Dedifferentiated amniotic fluid mesenchymal stem cell (primary cell): ENCODE measurements around the gene CEP57L1.

ENCODE experiments used
- DNase-seq: peaks from one replicate; pipeline ENCODE4 v3.0.0-alpha.2; 2016; ENCODE audit errors: extremely low spot score

Gene CEP57L1

DNA sequence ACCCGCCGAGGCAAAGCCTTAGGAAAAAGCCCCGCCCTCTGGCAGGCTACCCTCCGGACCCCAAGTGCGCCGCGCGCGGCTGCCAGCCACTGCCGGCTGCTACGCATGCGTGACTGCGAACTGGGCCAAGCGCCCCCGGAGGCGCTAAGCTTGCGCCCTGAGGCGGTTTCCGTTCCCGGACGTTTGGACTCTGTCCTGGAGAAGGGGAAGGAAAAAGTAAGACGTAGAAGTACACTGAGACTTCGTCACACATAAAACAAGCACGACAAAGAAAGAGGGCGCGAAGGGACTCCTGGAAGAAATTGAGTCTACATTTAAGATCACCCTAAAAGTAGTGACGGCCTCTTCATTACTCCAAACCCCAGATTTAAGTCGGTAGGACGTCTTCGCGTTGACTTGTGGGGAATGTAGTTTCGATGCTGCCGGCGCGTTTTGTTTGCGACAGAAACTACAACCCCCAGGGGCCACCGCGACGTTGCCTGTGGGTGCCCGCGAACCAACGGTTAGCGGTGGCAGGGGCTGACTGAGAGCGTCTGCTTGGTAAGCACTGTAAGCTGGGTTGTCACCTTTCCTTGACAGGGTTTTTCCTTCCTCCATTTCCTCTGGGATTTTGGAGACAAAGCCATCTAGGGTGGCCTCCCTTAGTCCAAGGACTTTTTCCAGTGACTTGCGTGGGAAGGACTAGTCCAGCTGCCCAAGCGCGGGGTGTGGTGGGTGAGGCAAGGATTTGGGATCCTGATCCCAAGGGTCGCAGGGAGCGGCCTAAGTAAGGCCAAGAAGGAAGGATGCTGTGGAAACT is at the start of gene CEP57L1:
CEP57L1 (plus strand) TSS at position 472 of the 799 bp plus-strand sequence. CDS start 49,715 bp downstream, outside the sequence.
- peak; percentile 94 for DNase-seq

DNA sequence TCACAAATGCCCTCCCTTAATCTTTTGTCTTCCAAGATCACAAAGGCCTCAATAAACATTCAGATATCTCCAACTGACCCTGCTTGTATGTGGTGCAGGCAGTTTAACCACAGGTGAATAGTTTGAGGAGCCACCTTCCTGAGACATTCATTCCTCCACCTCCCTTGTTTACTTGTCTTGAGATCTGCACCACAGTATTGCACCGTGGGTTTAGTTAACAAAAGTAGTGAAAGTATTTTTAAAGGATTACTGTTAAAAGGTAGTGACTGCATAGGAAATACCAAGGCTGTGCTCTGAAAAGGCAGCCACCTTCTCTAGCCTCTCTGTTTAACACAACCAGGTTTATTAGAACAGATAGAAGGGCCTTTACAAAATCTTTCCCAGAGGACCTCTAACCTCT is 47.1 kb upstream of the CEP57L1 start:
- DNase-seq = no peak

DNA sequence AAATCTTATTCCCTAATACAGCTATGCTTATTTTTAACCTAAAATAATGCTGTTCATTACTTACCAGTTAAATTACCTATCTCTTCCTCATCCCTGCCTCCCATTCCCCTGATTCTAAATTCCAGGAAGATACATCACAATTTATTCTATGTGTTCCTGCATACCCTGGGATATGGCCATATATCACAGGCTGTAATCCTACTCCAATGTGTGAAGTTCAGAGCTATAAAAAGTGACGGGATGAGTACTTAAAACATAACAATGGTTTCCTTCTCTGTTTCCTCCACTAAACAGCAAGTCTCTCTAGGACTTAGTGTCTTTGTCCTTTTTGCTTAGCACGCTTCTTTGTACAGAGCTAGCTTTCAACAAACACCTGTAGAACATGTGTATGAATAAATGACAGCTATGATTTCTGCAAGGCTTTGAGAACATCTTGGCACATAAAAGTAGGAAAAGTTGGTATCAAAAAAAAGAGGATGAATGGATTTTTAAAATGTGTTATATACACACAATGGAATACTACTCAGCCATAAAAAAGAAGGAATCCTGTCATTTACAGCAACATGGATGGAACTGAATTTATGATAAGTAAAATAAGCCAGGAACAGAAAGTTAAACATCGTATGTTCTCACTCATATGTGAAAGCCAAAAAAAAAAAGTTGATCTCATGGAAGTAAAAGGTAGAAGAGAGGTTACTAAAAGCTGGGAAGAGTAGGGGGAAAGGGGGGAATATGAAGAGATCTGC is 46.5 kb upstream of the CEP57L1 start:
- DNase-seq = no peak

DNA sequence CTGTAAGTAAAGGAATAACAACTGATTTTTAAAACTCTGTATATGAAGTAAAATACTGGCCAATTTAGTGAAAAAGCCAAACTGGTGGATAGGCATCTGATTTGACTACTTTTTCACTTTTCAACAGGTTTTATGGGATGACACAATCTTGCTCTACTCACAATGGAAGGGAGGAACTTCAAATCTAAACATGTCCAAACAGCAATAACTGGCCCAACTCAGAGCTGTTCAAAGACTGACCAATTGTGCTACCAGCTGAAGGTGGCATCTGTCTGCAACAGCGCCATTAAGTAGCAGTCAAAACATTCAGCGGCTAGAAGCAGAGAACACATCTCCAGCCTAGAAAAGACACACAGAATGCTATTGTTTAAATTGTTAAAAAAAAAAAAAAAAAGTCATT is 45.3 kb upstream of the CEP57L1 start:
- DNase-seq = no peak

DNA sequence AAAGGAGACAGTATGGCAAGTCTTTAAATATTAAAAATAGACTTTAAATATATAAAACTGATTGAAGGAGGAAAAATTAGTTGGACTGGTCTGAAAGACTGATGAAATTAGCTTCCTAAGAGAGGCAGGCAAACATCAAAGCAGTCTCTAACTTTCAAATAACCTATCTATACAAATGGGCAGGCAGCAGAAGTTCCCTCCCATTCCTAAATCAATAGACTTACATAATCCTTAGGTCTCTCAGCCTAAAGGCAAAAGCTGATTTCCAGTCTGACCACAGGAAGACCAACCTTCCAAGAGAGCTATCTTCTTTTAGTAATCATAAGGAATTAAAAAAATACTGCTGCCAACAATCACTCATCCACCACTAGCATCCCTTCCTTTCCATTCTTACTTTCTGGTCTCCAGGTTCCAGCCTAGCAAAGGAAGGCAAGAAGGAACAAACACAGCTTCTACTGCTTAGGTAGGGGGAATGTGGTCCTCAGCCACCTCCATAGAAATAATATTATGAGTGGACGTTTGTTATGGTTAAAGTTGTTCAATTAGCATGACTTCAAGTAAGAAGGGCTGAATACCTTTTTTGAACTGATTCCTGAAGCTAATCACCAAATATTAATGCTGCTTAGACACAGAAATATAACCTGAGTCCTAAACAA is 44.7 kb upstream of the CEP57L1 start:
- DNase-seq = no peak

DNA sequence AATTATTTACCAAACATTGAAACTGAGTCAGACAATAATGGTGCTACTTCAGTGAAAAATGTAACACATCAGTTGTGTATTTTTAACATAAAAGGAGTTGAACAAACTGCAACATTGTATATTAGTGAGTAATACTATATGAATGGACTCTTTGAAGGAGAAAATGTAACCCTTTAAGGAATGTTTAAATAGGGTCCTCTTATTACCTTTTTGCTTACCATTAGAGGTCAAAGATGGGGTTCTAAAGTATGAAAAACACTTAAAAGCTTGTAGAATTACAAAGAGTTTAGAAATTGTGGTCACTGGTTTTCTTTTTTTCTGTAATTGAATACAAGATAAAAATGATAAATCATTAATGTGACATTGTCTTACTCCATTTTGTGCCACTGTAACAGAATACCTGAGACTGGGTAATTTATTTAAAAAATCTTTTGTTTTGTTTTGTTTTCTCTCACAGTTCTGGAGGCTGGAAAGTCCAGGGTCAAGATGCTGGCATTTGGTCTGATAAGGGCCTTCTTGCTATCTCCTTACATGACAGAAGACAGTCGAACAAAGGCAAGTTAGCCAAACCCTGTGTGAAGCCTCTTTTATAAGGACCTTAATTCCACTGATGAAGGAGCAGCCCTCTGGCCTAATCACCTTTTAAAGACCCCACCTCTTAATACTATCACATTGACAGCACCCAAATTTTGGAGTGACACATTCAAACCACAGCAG is 43.8 kb upstream of the CEP57L1 start:
- DNase-seq = no peak

DNA sequence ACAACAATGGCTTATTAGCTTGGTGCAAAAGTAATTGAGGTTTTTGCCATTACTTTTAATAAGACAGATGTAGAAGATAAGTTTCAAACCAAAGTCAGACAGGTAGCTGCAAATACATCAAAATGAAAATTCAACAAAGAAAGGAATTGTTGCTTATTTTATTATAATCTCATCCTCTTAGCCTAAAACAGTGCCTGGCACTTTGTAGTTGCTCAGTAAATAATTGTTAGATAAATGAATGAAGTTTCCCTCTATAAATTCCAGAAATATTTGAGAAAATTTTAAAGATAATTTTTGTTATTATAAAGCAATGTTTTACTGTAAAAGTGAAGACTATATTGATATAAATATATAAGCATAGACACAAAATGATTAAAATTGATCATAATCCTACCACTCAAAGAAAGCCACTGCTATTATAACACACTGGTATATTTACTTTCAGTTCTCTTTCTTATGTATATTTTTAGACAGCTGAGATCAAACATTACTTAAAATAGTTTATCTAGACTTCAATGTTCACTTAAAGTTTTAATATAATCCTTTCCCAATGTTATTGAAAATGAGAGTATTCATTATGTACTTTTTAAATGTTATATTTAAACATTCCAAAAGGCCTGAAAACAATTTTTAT is 43.2 kb upstream of the CEP57L1 start:
- DNase-seq = no peak

DNA sequence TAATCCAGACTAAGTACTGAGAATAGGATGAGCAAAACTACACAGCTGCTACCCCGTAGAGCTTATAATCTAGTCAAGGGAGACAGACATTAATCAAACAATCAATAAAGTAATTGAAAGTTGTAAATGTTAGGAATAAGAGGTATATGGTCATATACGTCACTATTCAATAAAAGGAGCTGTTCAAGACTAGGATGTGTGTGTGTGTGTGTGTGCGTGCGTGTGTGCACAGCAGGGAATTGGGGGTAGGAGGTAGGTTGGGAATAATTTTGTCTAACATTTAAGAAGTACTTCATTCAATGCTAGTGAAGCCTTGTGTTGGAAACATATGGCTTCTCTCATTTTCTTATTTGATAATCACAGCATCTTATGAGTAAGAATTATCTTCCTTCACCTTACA is 42.5 kb upstream of the CEP57L1 start:
- DNase-seq = no peak

DNA sequence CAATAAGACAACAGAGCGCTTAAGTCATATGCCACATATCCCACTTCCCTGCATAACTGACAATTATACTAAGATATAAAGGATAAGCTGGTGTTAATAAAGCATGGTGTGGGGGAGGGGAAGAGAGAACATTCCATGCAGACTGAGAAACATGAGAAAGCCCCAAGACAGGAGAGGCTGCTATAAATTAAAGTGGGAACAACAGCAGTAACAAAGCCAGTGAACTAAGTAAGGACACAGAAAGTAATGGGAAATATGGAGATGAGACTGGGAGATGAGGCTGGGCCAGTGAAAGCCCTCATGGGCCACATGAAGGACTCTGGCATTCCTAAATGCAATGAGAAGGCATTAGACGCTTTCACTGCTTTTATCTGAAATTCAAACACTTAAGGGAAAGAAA is 42.0 kb upstream of the CEP57L1 start:
- DNase-seq = no peak

DNA sequence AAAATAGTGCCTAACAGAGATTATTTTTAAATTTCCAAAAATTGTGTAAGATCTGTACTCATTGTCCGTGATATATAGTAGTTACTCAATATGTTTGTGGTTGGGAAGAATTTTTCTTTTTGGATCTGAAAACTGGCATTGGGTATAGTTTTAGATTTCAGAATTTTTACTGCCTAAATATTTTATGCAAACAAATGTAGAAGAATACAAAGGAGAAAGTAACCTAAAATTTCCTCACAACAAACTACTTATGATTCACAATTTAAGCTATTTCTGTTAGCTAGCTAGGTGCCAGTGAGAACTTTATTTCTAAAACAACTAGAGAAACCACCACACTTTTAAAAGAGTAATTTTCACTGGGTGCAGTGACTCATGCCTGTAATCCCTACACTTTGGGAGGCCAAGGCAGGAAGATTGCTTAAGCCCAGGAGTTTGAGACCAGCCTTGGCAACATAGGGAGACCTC is 39.5 kb upstream of the CEP57L1 start:
- DNase-seq = peak; percentile 20

DNA sequence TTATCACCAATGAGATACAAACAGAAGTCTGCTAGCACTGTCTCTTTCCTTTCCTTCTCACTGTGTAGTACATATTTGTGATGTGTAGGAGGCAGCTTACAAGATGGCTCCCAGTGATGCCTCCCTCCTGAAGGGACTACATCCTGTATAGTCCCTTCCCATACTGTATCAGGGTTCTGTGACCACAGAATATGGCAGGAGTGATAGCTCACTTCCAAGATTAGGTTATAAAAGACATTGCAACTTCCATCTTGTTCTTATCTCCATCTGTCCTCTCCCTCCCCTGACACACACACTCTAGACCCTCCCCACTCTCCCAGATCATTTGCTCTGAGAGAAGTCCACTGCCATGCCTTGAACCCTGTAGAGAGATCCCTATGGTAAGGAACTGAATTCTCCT is 38.6 kb upstream of the CEP57L1 start:
- no peak for DNase-seq

DNA sequence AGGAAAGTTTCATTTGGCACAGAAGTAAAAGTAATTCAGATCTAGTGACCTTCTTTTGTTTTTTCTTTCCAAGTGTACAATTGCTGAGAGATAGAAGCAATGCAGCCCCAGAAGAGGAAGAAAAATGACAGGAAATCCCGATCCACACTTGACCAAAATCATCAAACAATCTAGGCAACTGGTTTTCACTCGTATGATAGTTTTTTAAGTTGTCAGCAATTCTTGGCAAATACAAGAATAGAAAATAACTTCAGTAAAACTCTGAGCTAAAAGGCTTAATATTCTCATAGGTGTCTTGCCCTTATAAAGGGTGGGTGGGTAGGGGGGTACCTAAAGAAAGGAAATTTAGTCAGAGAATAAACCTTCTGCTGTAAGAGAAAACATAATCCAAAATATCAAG is 36.7 kb upstream of the CEP57L1 start:
- no peak for DNase-seq

DNA sequence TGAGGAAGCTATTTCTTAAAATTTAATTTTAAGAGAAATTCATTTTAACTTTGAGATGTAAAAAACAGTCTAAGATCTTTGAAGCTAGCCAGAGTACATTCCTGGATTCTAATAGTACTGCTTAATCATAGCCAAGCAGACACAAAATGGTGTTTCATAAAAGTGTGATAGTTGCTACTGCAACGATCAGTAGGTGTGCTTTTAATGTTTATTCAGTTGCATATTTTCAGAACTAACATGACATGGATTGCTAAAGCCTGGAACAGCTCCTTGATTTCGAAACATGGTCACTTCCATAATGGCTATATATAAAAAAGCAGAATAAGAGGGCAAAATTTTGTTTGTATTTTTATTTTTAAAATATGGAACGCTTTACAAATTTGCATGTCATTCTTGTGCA is 36.2 kb upstream of the CEP57L1 start:
- DNase-seq = no peak

DNA sequence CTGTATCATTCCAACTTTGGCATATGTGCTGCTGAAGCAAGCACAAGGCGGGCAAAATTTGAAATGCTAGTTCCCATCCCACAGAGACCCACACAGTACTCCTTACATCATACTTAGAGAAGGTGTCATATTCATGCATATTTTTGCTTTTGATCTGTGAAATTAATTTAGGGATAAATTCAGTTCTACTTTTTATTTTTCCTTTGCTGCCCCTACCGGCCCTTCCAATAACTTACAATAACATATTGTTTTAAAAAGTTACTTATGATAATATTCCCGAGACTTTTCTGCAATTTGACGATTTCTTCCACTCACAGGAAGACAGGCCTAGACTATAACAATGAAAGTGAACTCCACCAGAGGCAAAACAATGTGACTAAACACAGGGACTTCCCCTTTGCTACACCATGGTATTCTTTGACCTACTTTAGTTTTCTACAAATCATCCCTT is 35.7 kb upstream of the CEP57L1 start:
- no peak for DNase-seq

DNA sequence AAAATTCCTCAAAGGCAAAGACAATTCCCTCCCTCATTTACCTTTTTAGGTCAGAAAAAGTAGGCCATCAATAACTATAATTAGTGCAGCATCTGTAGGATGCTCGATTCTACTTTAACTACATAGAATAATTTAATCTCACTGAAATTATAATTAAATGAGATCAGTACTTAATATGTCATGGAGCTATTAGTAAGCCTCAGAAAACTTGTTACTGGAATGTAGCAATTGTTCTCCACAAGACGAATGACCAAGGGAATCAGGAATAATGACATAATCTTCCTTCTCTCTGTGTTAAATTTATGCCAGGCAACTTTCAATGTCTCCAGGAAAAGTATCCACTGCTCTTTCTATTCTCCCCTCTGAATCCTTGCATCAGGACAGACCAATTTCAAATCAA is 34.7 kb upstream of the CEP57L1 start:
- DNase-seq = no peak

DNA sequence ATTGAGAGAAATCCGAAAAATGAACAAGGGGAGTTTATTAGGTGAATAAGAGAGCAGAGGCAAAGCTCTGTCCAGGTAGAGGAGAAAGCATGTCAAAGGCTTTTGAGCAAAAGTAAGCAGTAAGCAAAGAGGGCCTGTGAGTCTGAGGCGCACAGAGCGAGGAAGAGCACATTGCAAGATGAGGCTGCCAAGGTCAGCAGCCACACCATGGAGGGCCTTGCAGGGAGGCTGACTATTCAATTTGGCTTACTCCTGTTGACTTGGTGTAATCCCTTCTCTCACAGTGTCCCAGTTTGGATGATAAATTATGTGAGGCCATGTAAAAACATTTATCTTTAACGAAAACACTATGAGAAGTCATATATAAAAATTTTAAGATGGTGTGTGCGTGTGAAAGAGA is 33.1 kb upstream of the CEP57L1 start:
- DNase-seq = no peak

DNA sequence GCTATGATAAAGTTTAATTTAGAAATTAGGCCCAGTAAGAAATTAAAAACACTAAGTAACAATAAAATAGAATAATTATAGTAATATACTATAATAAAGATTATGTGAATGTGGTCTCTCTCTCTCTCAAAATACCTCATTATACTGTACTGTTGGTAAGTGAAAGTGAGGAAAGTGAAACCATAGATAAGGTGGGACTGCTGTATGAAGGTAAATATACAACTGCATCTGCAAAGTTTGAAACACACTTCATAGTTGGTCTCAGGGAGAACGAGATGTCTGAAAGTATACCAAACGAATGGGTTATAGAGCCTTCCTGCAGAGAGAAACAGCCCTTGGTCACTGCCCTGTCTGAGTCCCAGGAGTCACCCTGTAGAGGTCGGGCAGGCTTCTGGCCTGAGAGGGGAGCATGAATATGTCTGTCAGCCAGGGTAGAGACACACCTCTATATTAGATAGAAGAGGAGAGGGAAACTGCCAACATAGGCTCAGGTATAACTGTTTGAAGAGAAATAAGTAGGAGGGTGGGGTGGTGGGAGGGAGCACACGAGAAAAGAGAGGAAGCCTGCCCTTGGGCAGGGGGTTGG is 32.4 kb upstream of the CEP57L1 start:
- DNase-seq = no peak

DNA sequence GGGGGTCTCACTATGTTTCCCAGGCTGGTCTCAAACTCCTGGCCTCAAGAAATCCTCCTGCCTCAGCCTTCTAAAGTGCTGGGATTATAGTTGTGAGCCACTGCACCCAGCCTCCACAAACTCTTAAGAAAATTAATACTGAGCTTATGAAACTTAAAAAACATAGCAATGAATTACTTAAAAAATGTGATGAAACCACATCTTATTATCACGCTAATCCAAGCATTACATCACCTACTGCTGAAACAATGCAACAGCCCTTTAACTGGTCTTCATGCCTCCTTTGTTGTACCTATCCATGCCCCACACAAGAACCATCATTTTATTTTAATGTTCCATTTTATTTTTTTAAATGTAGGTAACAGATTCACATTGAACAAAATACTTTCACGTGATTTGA is 25.6 kb upstream of the CEP57L1 start:
- DNase-seq = no peak

DNA sequence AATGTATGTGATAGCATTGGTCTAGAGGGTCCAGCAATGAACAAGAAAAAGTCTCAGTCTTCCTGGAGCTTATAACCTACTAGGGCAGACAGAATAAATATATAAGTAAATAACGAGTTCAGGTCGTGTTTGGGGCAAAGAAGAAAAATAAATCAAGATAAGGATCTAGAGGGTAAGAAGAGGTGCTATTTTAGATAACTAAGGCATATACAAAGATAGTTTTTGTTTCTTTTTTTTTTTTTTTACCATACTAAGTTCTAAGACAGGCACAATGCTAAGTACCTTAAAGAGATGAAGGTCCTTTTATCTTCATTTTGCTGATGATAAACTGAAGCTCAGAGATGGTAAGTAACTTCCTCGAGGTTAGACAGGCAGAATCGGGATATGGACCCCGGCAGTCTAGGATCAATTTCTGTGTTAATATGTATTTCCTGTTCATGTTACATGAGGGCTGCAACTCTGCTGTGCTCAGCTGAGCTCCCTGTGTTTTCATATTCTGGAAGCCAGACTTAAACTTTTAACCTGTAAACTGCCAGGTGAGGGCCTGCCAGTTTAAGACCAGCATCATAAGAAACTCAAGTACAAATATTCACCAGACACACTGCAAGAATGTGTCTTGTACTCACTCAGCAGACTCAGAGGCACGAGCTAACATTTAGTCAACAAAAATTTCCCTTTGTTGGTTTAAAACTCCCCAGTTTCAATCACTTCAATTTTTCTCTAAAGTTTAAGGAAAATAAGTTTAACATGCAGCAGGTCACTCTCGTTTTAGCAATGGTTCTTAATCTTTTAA is 24.0 kb upstream of the CEP57L1 start:
- no peak for DNase-seq
